HepG2 (cell line): ENCODE results near the gene DLX6. TPM values are rescaled to one million over a fixed set of nuclear protein-coding genes. Genes with fewer than 3 reads are reported as not detected.

Experiments used
- ATF4 ChIP-seq, 2 experiments: fragments of 450-650 bp in 1 of 2; sonication (generic) in 1 of 2; formaldehyde crosslinking; IDR thresholded peaks; 2 replicates each; pipeline versions ENCODE4 v1.5.0 to v1.8.0; 2020 to 2022; ENCODE audit warnings: mild to moderate bottlenecking in 1 of 2, missing genetic modification reagents in 1 of 2
- GATAD1 ChIP-seq: IDR thresholded peaks from 2 replicates; pipeline ENCODE4 v1.6.1; 2016; ENCODE audit warnings: missing genetic modification reagents, missing compliant biosample characterization
- KDM2A ChIP-seq: sonication (generic); formaldehyde crosslinking; IDR thresholded peaks from 2 replicates; pipeline ENCODE4 v1.4.0; 2020; ENCODE audit warnings: low read depth, missing genetic modification reagents, borderline replicate concordance
- KMT2A ChIP-seq: sonication (generic); formaldehyde crosslinking; IDR thresholded peaks from 2 replicates; pipeline ENCODE4 v1.4.0; 2020; ENCODE audit warnings: missing genetic modification reagents
- MAF1 ChIP-seq: sonication (generic); formaldehyde crosslinking; IDR thresholded peaks from 2 replicates; pipeline ENCODE4 v1.5.0; 2020; ENCODE audit warnings: missing genetic modification reagents, borderline replicate concordance
- MLXIP ChIP-seq: sonication (generic); formaldehyde crosslinking; IDR thresholded peaks from 2 replicates; pipeline ENCODE4 v1.9.0; 2021; ENCODE audit warnings: missing genetic modification reagents, borderline replicate concordance
- POLR2A ChIP-seq, 2 experiments: IDR thresholded peaks; 2 replicates each; pipeline ENCODE4 v1.6.1; 2011; ENCODE audit warnings: low read depth in 2 of 2, low read length in 2 of 2, mild to moderate bottlenecking in 1 of 2, moderate library complexity in 1 of 2; ENCODE audit not compliant: insufficient read depth in 1 of 2
- RXRA ChIP-seq: sonication (generic); formaldehyde crosslinking; IDR thresholded peaks from 2 replicates; pipeline ENCODE4 v1.5.1; 2020; ENCODE audit warnings: missing genetic modification reagents
- SP5 ChIP-seq: IDR thresholded peaks from 2 replicates; pipeline ENCODE4 v1.6.1; 2016; ENCODE audit warnings: low read depth, borderline replicate concordance
- TEAD2 ChIP-seq: sonication (generic); formaldehyde crosslinking; IDR thresholded peaks from 2 replicates; pipeline ENCODE4 v1.9.0; 2021; ENCODE audit warnings: missing genetic modification reagents
- TFDP2 ChIP-seq: sonication (generic); formaldehyde crosslinking; IDR thresholded peaks from 2 replicates; pipeline ENCODE4 v1.4.0; 2020; ENCODE audit warnings: missing genetic modification reagents
- ZBTB1 ChIP-seq: sonication (generic); formaldehyde crosslinking; IDR thresholded peaks from 2 replicates; pipeline ENCODE4 v1.4.0; 2020; ENCODE audit warnings: missing genetic modification reagents, borderline replicate concordance
- ZKSCAN1 ChIP-seq: fragments of 150-350 bp; IDR thresholded peaks from 2 replicates; pipeline ENCODE4 v1.6.1; 2014; ENCODE audit warnings: low read length
- ZNF317 ChIP-seq: sonication (generic); formaldehyde crosslinking; IDR thresholded peaks from 2 replicates; pipeline ENCODE4 v1.5.0; 2020; ENCODE audit warnings: mild to moderate bottlenecking, missing genetic modification reagents
- ZNF34 ChIP-seq: sonication (generic); formaldehyde crosslinking; IDR thresholded peaks from 2 replicates; pipeline ENCODE4 v1.4.0; 2020; ENCODE audit warnings: mild to moderate bottlenecking, missing genetic modification reagents, borderline replicate concordance
- ZNF564 ChIP-seq: sonication (generic); formaldehyde crosslinking; IDR thresholded peaks from 2 replicates; pipeline ENCODE4 v1.8.1; 2023; ENCODE audit warnings: mild to moderate bottlenecking, missing genetic modification reagents
- ZNF614 ChIP-seq: IDR thresholded peaks from 2 replicates; pipeline ENCODE4 v1.6.1; 2018; ENCODE audit warnings: missing biosample characterization, missing genetic modification reagents, inconsistent platforms, borderline replicate concordance
- ZNF7 ChIP-seq: IDR thresholded peaks from 2 replicates; pipeline ENCODE4 v1.6.1; 2016; ENCODE audit warnings: missing biosample characterization, missing genetic modification reagents
- ZNF878 ChIP-seq: sonication (generic); formaldehyde crosslinking; IDR thresholded peaks from 2 replicates; pipeline ENCODE4 v1.8.1; 2023; ENCODE audit warnings: mild to moderate bottlenecking, missing genetic modification reagents, moderate library complexity
- ZNF879 ChIP-seq: sonication (generic); formaldehyde crosslinking; IDR thresholded peaks from 2 replicates; pipeline ENCODE4 v1.8.1; 2023; ENCODE audit warnings: missing genetic modification reagents
- polyA plus RNA-seq, 8 experiments: library from polyadenylated mRNA; depleted of rRNA in 3 of 8; stranded (reverse) in 7 of 8; unstranded in 1 of 8; fragments of >200 nt; fragmentation: Illumina TruSeq in 4 of 8; extraction: Trizol in 4 of 8; gene quantifications; 2 replicates each; pipeline versions ENCODE4 v1.2.1 to v1.2.3, GENCODE V29; 2011 to 2016; ENCODE audit warnings: low read depth in 4 of 8, missing spikeins in 1 of 8, mixed read lengths in 1 of 8; ENCODE audit not compliant: insufficient read depth in 1 of 8
- total RNA-seq, 5 experiments: library from RNA; depleted of rRNA; stranded (reverse); fragments of >200 nt; fragmentation: Illumina TruSeq; extraction: Trizol; gene quantifications; 2 replicates each; pipeline ENCODE4 v1.2.3, GENCODE V29; 2016; ENCODE audit warnings: low read depth in 1 of 5
- TF ChIP-seq, protein P1 (sequence below): sonication (generic); formaldehyde crosslinking; IDR thresholded peaks from 2 replicates; pipeline ENCODE4 v1.4.0; 2020; ENCODE audit warnings: mild to moderate bottlenecking, missing genetic modification reagents
- TF ChIP-seq, protein P2 (sequence below): sonication (generic); formaldehyde crosslinking; IDR thresholded peaks from 2 replicates; pipeline ENCODE4 v1.8.1; 2022; ENCODE audit warnings: mild to moderate bottlenecking, missing genetic modification reagents

DLX6 gene
- total and polyA plus RNA-seq, 2 of the 13 experiments (the other 11 are each of a cell fraction or from before 2014, with no cell fraction given), result 3.5 to 5.5 TPM

GRCh38 chr7:97017192-97018125, 12.1 kb downstream of the DLX6 start (continued):
- TF ChIP-seq ZNF34, result no peak
- TF ChIP-seq ATF4 (CRISPR knock-in tag; IDR thresholded peaks at IDR 0.05), result no peak
- no peak for TF ChIP-seq ZNF614 (CRISPR knock-in tag)
- no peak for TF ChIP-seq SP5 (CRISPR knock-in tag)
- no peak for TF ChIP-seq TFDP2
- 0 out of 2 replicates have a peak, but pooled peaks have one; percentile 66 for TF ChIP-seq ZNF879 (CRISPR knock-in tag)
- peak; percentile 38 for TF ChIP-seq KDM2A (CRISPR knock-in tag)
- TF ChIP-seq KMT2A (CRISPR knock-in tag), result no peak
- TF ChIP-seq TEAD2 (CRISPR knock-in tag), result no peak
- no peak for TF ChIP-seq GATAD1 (CRISPR knock-in tag)
- no peak for TF ChIP-seq ZNF878 (CRISPR knock-in tag)
- TF ChIP-seq, protein P1, sequence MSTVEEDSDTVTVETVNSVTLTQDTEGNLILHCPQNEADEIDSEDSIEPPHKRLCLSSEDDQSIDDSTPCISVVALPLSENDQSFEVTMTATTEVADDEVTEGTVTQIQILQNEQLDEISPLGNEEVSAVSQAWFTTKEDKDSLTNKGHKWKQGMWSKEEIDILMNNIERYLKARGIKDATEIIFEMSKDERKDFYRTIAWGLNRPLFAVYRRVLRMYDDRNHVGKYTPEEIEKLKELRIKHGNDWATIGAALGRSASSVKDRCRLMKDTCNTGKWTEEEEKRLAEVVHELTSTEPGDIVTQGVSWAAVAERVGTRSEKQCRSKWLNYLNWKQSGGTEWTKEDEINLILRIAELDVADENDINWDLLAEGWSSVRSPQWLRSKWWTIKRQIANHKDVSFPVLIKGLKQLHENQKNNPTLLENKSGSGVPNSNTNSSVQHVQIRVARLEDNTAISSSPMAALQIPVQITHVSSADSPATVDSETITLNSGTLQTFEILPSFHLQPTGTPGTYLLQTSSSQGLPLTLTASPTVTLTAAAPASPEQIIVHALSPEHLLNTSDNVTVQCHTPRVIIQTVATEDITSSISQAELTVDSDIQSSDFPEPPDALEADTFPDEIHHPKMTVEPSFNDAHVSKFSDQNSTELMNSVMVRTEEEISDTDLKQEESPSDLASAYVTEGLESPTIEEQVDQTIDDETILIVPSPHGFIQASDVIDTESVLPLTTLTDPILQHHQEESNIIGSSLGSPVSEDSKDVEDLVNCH (CRISPR knock-in tag), result no peak
- no peak for TF ChIP-seq ZNF564 (CRISPR knock-in tag)
- TF ChIP-seq ZKSCAN1, result no peak
- TF ChIP-seq ZBTB1 (CRISPR knock-in tag), result no peak
- TF ChIP-seq POLR2A (IDR thresholded peaks at IDR 0.05; ENCODE audit: insufficient read depth in 1 of 2, low read depth in 2 of 2, low read length in 2 of 2), result no peak
- TF ChIP-seq, protein P2, sequence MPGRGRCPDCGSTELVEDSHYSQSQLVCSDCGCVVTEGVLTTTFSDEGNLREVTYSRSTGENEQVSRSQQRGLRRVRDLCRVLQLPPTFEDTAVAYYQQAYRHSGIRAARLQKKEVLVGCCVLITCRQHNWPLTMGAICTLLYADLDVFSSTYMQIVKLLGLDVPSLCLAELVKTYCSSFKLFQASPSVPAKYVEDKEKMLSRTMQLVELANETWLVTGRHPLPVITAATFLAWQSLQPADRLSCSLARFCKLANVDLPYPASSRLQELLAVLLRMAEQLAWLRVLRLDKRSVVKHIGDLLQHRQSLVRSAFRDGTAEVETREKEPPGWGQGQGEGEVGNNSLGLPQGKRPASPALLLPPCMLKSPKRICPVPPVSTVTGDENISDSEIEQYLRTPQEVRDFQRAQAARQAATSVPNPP (CRISPR knock-in tag), result no peak
- TF ChIP-seq ZNF317 (CRISPR knock-in tag), result peak; percentile 2; the same call in 1 of the 2 replicates
- no peak for TF ChIP-seq ZNF7 (CRISPR knock-in tag)
- no peak for TF ChIP-seq MLXIP (CRISPR knock-in tag)
- no peak for TF ChIP-seq MAF1 (CRISPR knock-in tag)
- TF ChIP-seq RXRA (CRISPR knock-in tag), result no peak
